GM12878 (cell line): ENCODE data around the gene MBNL1.

Source experiments
- ATF7 ChIP-seq: fragments of 450-650 bp; IDR thresholded peaks from 2 replicates; pipeline ENCODE4 v1.6.1; 2016; ENCODE audit warnings: low read depth, mild to moderate bottlenecking
- KDM1A ChIP-seq: fragments of 200-600 bp; sonication (generic); IDR thresholded peaks from 2 replicates; pipeline ENCODE4 v1.6.1; 2016; ENCODE audit warnings: borderline replicate concordance
- MYC ChIP-seq: IDR thresholded peaks from 2 replicates; pipeline ENCODE4 v1.6.1; 2011; ENCODE audit warnings: mild to moderate bottlenecking, low read length, moderate library complexity, inconsistent platforms; ENCODE audit not compliant: insufficient read depth, insufficient replicate concordance, insufficient read length, severe bottlenecking
- SIX5 ChIP-seq: IDR thresholded peaks from 2 replicates; pipeline ENCODE4 v1.6.1; 2011; ENCODE audit warnings: mild to moderate bottlenecking, low read depth, low read length, moderate library complexity; ENCODE audit not compliant: severe bottlenecking
- SMARCA5 ChIP-seq: fragments of 450-650 bp; IDR thresholded peaks from 2 replicates; pipeline ENCODE4 v1.6.1; 2017; ENCODE audit warnings: mild to moderate bottlenecking
- SUZ12 ChIP-seq: fragments of 200-600 bp; sonication (generic); IDR thresholded peaks from one replicate; pipeline ENCODE4 v1.6.1; 2018; ENCODE audit warnings: antibody characterized with exemption, mild to moderate bottlenecking; ENCODE audit not compliant: unreplicated experiment
- TCF12 ChIP-seq: IDR thresholded peaks from 2 replicates; pipeline ENCODE4 v1.6.1; 2011; ENCODE audit warnings: low read depth, mild to moderate bottlenecking, low read length
- TCF7 ChIP-seq: IDR thresholded peaks from 2 replicates; pipeline ENCODE4 v1.6.1; 2014; ENCODE audit warnings: antibody characterized with exemption, borderline replicate concordance
- YBX1 ChIP-seq: fragments of 450-650 bp; IDR thresholded peaks from 2 replicates; pipeline ENCODE4 v1.6.1; 2016; ENCODE audit warnings: antibody characterized with exemption
- TF ChIP-seq, protein P1 (sequence below), 3 experiments: IDR thresholded peaks in 2 of 3; conservative IDR thresholded peaks in 1 of 3; 2 replicates each; pipeline ENCODE4 v1.5.1; 2011; ENCODE audit warnings: low read depth in 3 of 3, low read length in 3 of 3, mild to moderate bottlenecking in 3 of 3, control low read depth in 2 of 3, moderate library complexity in 2 of 3, inconsistent platforms in 1 of 3, mixed read lengths in 1 of 3; ENCODE audit not compliant: control insufficient read depth in 2 of 3, insufficient read depth in 1 of 3; ENCODE audit errors: extremely low read depth in 1 of 3
- TF ChIP-seq, protein P2 (sequence below): fragments of 450-650 bp; IDR thresholded peaks from 2 replicates; pipeline ENCODE4 v1.6.1; 2016; ENCODE audit warnings: mild to moderate bottlenecking
- TF ChIP-seq, protein P3 (sequence below): IDR thresholded peaks from 2 replicates; pipeline ENCODE4 v1.6.1; 2011; ENCODE audit warnings: low read depth, low read length, improper control_type of control experiment, borderline replicate concordance

DNA sequence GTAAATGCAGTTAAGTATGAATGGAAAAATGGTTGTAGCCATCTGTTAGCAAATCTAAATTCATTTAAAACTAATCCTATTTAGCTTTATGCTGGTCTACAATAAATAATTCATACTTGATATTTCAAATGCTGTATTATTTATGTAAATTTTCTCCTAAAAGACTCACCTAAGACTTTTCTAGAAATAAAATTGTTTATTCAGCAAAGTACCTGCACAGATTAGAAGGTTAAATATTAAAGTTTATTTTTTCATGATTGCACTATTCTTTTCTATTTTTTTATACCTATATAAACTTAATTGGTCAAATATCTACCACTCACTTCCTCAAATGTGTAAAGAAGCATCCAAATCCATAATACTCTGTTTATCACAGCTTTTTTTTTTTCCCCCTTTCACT lies 45.2 kb downstream of the MBNL1 start:
- TF ChIP-seq, protein P1, sequence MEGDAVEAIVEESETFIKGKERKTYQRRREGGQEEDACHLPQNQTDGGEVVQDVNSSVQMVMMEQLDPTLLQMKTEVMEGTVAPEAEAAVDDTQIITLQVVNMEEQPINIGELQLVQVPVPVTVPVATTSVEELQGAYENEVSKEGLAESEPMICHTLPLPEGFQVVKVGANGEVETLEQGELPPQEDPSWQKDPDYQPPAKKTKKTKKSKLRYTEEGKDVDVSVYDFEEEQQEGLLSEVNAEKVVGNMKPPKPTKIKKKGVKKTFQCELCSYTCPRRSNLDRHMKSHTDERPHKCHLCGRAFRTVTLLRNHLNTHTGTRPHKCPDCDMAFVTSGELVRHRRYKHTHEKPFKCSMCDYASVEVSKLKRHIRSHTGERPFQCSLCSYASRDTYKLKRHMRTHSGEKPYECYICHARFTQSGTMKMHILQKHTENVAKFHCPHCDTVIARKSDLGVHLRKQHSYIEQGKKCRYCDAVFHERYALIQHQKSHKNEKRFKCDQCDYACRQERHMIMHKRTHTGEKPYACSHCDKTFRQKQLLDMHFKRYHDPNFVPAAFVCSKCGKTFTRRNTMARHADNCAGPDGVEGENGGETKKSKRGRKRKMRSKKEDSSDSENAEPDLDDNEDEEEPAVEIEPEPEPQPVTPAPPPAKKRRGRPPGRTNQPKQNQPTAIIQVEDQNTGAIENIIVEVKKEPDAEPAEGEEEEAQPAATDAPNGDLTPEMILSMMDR (IDR thresholded peaks at IDR 0.05 in 2 of 3, conservative IDR thresholded peaks at IDR 0.05 in 1 of 3; ENCODE audit: control insufficient read depth in 2 of 3, extremely low read depth in 1 of 3, insufficient read depth in 1 of 3, low read depth in 3 of 3, low read length in 3 of 3) = no peak
- TF ChIP-seq, protein P2, sequence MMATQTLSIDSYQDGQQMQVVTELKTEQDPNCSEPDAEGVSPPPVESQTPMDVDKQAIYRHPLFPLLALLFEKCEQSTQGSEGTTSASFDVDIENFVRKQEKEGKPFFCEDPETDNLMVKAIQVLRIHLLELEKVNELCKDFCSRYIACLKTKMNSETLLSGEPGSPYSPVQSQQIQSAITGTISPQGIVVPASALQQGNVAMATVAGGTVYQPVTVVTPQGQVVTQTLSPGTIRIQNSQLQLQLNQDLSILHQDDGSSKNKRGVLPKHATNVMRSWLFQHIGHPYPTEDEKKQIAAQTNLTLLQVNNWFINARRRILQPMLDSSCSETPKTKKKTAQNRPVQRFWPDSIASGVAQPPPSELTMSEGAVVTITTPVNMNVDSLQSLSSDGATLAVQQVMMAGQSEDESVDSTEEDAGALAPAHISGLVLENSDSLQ = no peak
- TF ChIP-seq SUZ12 = no peak
- TF ChIP-seq, protein P3, sequence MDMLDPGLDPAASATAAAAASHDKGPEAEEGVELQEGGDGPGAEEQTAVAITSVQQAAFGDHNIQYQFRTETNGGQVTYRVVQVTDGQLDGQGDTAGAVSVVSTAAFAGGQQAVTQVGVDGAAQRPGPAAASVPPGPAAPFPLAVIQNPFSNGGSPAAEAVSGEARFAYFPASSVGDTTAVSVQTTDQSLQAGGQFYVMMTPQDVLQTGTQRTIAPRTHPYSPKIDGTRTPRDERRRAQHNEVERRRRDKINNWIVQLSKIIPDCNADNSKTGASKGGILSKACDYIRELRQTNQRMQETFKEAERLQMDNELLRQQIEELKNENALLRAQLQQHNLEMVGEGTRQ = no peak
- no peak for TF ChIP-seq SIX5
- no peak for TF ChIP-seq KDM1A
- no peak for TF ChIP-seq TCF7
- TF ChIP-seq MYC = no peak
- no peak for TF ChIP-seq TCF12
- no peak for TF ChIP-seq SMARCA5
- no peak for TF ChIP-seq YBX1
- TF ChIP-seq ATF7 = no peak
